Keratinocyte (primary cell): ENCODE results near the gene SH2B2. TPM values are rescaled to one million over a fixed set of nuclear protein-coding genes. Genes with fewer than 3 reads are reported as not detected.

Experiments used
- DNase-seq: peaks from one replicate; pipeline ENCODE4 v3.0.0-alpha.2; 2011; ENCODE audit warnings: low read depth, missing footprints, low spot score
- FAIRE-seq: peaks from 2 replicates; lab custom pipeline; 2011; peaks lifted over from hg19 to GRCh38; lab: Jason Lieb, UNC
- H2AFZ ChIP-seq: 2 replicates; pipeline ENCODE4 v1.6.0; 2012; ENCODE audit warnings: low read length, control low read depth, inconsistent platforms; ENCODE audit not compliant: control insufficient read depth
- H3K27ac ChIP-seq: 2 replicates; pipeline ENCODE4 v1.5.1; 2011; ENCODE audit warnings: low read length; ENCODE audit not compliant: control insufficient read depth, insufficient read depth
- H3K27me3 ChIP-seq: 3 replicates; pipeline ENCODE4 v1.6.0; 2011; ENCODE audit warnings: low read length; ENCODE audit not compliant: control insufficient read depth, insufficient read depth; ENCODE audit errors: extremely low read depth
- H3K36me3 ChIP-seq, 2 experiments: 2 replicates in 1 of 2; 3 replicates in 1 of 2; pipeline ENCODE4 v1.5.1; 2011; ENCODE audit warnings: low read length in 2 of 2, mild to moderate bottlenecking in 1 of 2; ENCODE audit not compliant: control insufficient read depth in 2 of 2, insufficient read depth in 2 of 2; ENCODE audit errors: extremely low read depth in 1 of 2
- H3K4me1 ChIP-seq: 3 replicates; pipeline ENCODE4 v1.5.1; 2011; ENCODE audit warnings: low read length; ENCODE audit not compliant: control insufficient read depth, insufficient read depth; ENCODE audit errors: extremely low read depth
- H3K4me2 ChIP-seq: 3 replicates; pipeline ENCODE4 v1.6.0; 2011; ENCODE audit warnings: low read depth, low read length; ENCODE audit not compliant: control insufficient read depth, insufficient read depth; ENCODE audit errors: extremely low read depth
- H3K4me3 ChIP-seq, 3 experiments: fragments of 200-600 bp in 1 of 3; sonication (generic) in 1 of 3; 2 replicates in 2 of 3; 3 replicates in 1 of 3; pipeline ENCODE4 v1.5.1; 2011 to 2016; ENCODE audit warnings: low read length in 3 of 3, mild to moderate bottlenecking in 3 of 3, control low read depth in 2 of 3, inconsistent platforms in 1 of 3, low read depth in 1 of 3, mixed read lengths in 1 of 3, mixed run types in 1 of 3, moderate library complexity in 1 of 3; ENCODE audit not compliant: control insufficient read depth in 2 of 3, insufficient read depth in 2 of 3; ENCODE audit errors: extremely low read depth in 1 of 3
- H3K79me2 ChIP-seq: 2 replicates; pipeline ENCODE4 v1.6.0; 2012; ENCODE audit warnings: low read length; ENCODE audit not compliant: control insufficient read depth, insufficient read depth
- H3K9ac ChIP-seq: 3 replicates; pipeline ENCODE4 v1.6.0; 2011; ENCODE audit warnings: low read length; ENCODE audit not compliant: control insufficient read depth, insufficient read depth; ENCODE audit errors: extremely low read depth
- H3K9me1 ChIP-seq: 3 replicates; pipeline ENCODE4 v1.6.0; 2011; ENCODE audit warnings: low read length; ENCODE audit not compliant: control insufficient read depth, insufficient read depth; ENCODE audit errors: extremely low read depth
- H3K9me3 ChIP-seq: 2 replicates; pipeline ENCODE4 v1.5.1; 2012; ENCODE audit warnings: low read depth, low read length; ENCODE audit not compliant: control insufficient read depth
- H4K20me1 ChIP-seq: 3 replicates; pipeline ENCODE4 v1.6.0; 2011; ENCODE audit warnings: low read length; ENCODE audit not compliant: control insufficient read depth, insufficient read depth; ENCODE audit errors: extremely low read depth
- CTCF ChIP-seq, 3 experiments: IDR thresholded peaks in 1 of 3; conservative IDR thresholded peaks in 1 of 3; optimal IDR thresholded peaks in 1 of 3; 2 replicates in 2 of 3; 3 replicates in 1 of 3; pipeline versions ENCODE3 to v1.5.1; 2011; ENCODE audit warnings: low read length in 3 of 3, mild to moderate bottlenecking in 3 of 3, moderate library complexity in 2 of 3, control low read depth in 1 of 3, inconsistent platforms in 1 of 3; ENCODE audit not compliant: insufficient read depth in 2 of 3; ENCODE audit errors: extremely low read depth in 1 of 3
- EZH2 ChIP-seq: IDR thresholded peaks from one replicate; pipeline ENCODE4 v1.6.1; 2012; ENCODE audit warnings: inconsistent platforms, mild to moderate bottlenecking, low read length, moderate library complexity
- dilution Hi-C: fragments of 300-500 bp; cut with MboI; formaldehyde crosslinking; loops from one replicate; pipeline ENCODE4 v1.7.0; 2020; ENCODE audit warnings: low sequenced_read_pairs; ENCODE audit not compliant: extremely low pct_ligation_motif_present
- polyA plus RNA-seq, 5 experiments: library from polyadenylated mRNA; depleted of rRNA in 3 of 5; stranded (reverse) in 3 of 5; stranded (forward) in 1 of 5; unstranded in 1 of 5; fragments of >200 nt; gene quantifications; 1 replicate in 1 of 5; 2 replicates in 3 of 5; 3 replicates in 1 of 5; pipeline versions ENCODE4 v1.2.1 to v1.2.3, GENCODE V29; 2011 to 2012; ENCODE audit warnings: missing spikeins in 2 of 5, low read depth in 1 of 5, low replicate concordance in 1 of 5

SH2B2 gene
- polyA plus RNA-seq, 1 donor (not counting 4 experiments of a cell fraction or from before 2014, with no cell fraction given) = 0.59 TPM

- dilution Hi-C loops = no loop called here
- H2AFZ ChIP-seq = no peak overlapping the region
- no peaks in the 10 kb centered on the region for H4K20me1 ChIP-seq
- no peak overlapping the region for H3K9ac ChIP-seq
- TF ChIP-seq CTCF (optimal IDR thresholded peaks at IDR 0.05 in 1 of 3, IDR thresholded peaks at IDR 0.05 in 1 of 3, conservative IDR thresholded peaks at IDR 0.05 in 1 of 3; ENCODE audit: extremely low read depth in 1 of 3, insufficient read depth in 2 of 3, low read length in 3 of 3) = no peak
- no peak for TF ChIP-seq EZH2
- FAIRE-seq (no peak), DNase-seq (no peak)
- H3K9me1 ChIP-seq = no peaks in the 10 kb centered on the region
- no peaks in the 10 kb centered on the region for H3K4me1 ChIP-seq
- no peaks in the 10 kb centered on the region for H3K9me3 ChIP-seq
- no peak overlapping the region for H3K4me3 ChIP-seq
- H3K36me3 ChIP-seq = no peaks in the 10 kb centered on the region
- H3K27me3 ChIP-seq = no peaks in the 10 kb centered on the region
- H3K4me2 ChIP-seq = no peak overlapping the region
- no peak overlapping the region for H3K27ac ChIP-seq
- no peaks in the 10 kb centered on the region for H3K79me2 ChIP-seq
Measured at GRCh38 chr7:102258749-102259107, 27.9 kb upstream of the SH2B2 start.

DNA sequence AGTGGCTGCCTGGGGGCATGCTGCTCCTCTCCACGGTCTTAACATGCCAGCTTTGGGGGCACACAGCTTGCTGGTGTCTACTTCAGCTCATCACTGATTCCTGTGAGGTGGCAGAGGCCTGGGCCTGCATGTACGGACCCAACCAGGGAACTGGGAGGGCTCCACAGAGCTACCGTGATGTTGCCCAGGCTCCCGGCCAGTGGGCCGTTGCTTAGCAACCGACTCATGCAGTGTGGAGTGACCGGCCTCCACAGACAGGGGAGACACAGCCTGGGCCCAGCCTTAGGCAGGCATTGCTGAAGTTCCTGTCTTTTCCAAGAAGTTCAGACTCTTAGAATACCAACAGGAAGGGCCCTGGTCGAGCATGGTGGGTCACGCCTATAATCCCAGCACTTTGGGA is 25.8 kb upstream of the SH2B2 start:
- no peaks in the 10 kb centered on the region for H4K20me1 ChIP-seq
- H3K79me2 ChIP-seq = no peaks in the 10 kb centered on the region
- H3K4me1 ChIP-seq = no peaks in the 10 kb centered on the region
- H3K9ac ChIP-seq = no peak overlapping the region
- FAIRE-seq = no peak
- no peaks in the 10 kb centered on the region for H3K36me3 ChIP-seq
- H3K27me3 ChIP-seq = no peaks in the 10 kb centered on the region
- no peak overlapping the region for H3K27ac ChIP-seq
- dilution Hi-C loops = no loop called here
- no peak overlapping the region for H3K4me3 ChIP-seq
- H3K4me2 ChIP-seq = no peak overlapping the region
- H3K9me1 ChIP-seq = no peaks in the 10 kb centered on the region
- TF ChIP-seq EZH2 (no peak), CTCF (optimal IDR thresholded peaks at IDR 0.05 in 1 of 3, IDR thresholded peaks at IDR 0.05 in 1 of 3, conservative IDR thresholded peaks at IDR 0.05 in 1 of 3; ENCODE audit: extremely low read depth in 1 of 3, insufficient read depth in 2 of 3, low read length in 3 of 3) (no peak)
- no peak overlapping the region for H2AFZ ChIP-seq
- H3K9me3 ChIP-seq = no peaks in the 10 kb centered on the region
- no peak for DNase-seq
